Liver (tissue), 9 donors: ENCODE measurements around the gene TMEM117. TPM values are rescaled to one million over a fixed set of nuclear protein-coding genes. Genes with fewer than 3 reads are reported as not detected.

Source experiments
- DNase-seq: peaks from one replicate; pipeline ENCODE4 v3.0.0-alpha.2; 2017; ENCODE audit warnings: low spot score
- H3K27ac ChIP-seq, 2 donors: one replicate each; pipeline ENCODE4 v1.7.0; 2013; ENCODE audit warnings: inconsistent platforms in 2 of 2, low read length in 2 of 2, control low read depth in 1 of 2, low read depth in 1 of 2, mild to moderate bottlenecking in 1 of 2
- H3K27me3 ChIP-seq, 4 donors: one replicate each; pipeline versions ENCODE4 v1.6.1 to v1.7.0; 2013; ENCODE audit warnings: low read length in 3 of 4, inconsistent platforms in 1 of 4, mild to moderate bottlenecking in 1 of 4, moderate library complexity in 1 of 4; ENCODE audit not compliant: control insufficient read depth in 4 of 4, insufficient read depth in 4 of 4
- H3K36me3 ChIP-seq, 4 donors: one replicate each; pipeline versions ENCODE4 v1.6.1 to v1.7.0; 2013; ENCODE audit warnings: low read length in 3 of 4, mild to moderate bottlenecking in 3 of 4, low read depth in 1 of 4, moderate library complexity in 1 of 4; ENCODE audit not compliant: control insufficient read depth in 4 of 4, insufficient read depth in 3 of 4
- H3K4me1 ChIP-seq, 4 donors: one replicate each; pipeline versions ENCODE4 v1.6.1 to v1.7.0; 2013; ENCODE audit warnings: low read length in 3 of 4, mild to moderate bottlenecking in 3 of 4, moderate library complexity in 1 of 4; ENCODE audit not compliant: control insufficient read depth in 4 of 4, insufficient read depth in 4 of 4
- H3K4me3 ChIP-seq, 3 donors: one replicate each; pipeline versions ENCODE4 v1.6.1 to v1.7.0; 2013; ENCODE audit warnings: low read length in 3 of 3, control low read depth in 1 of 3, low read depth in 1 of 3, mild to moderate bottlenecking in 1 of 3
- H3K9ac ChIP-seq, 2 donors: one replicate each; pipeline ENCODE4 v1.7.0; 2013; ENCODE audit warnings: low read length in 2 of 2, mild to moderate bottlenecking in 2 of 2, moderate library complexity in 2 of 2, control low read depth in 1 of 2, low read depth in 1 of 2
- H3K9me3 ChIP-seq, 4 donors: one replicate each; pipeline versions ENCODE4 v1.6.1 to v1.7.0; 2013; ENCODE audit warnings: low read length in 3 of 4; ENCODE audit not compliant: control insufficient read depth in 4 of 4
- ATF3 ChIP-seq: IDR thresholded peaks from 2 replicates; pipeline ENCODE4 v1.6.1; 2016; ENCODE audit warnings: antibody characterized with exemption
- EGR1 ChIP-seq, 2 donors: IDR thresholded peaks; 2 replicates each; pipeline ENCODE4 v1.6.1; 2016 to 2018; ENCODE audit warnings: antibody characterized with exemption in 2 of 2, low read depth in 2 of 2
- FOXA1 ChIP-seq: IDR thresholded peaks from 2 replicates; pipeline ENCODE4 v1.6.1; 2016; ENCODE audit warnings: antibody characterized with exemption
- GABPA ChIP-seq, 2 donors: IDR thresholded peaks in 1 of 2; conservative IDR thresholded peaks in 1 of 2; 2 replicates each; pipeline ENCODE4 v1.6.1; 2016; ENCODE audit warnings: antibody characterized with exemption in 2 of 2, mild to moderate bottlenecking in 1 of 2, moderate library complexity in 1 of 2
- MAX ChIP-seq: IDR thresholded peaks from 2 replicates; pipeline ENCODE4 v1.6.1; 2016; ENCODE audit warnings: antibody characterized with exemption
- RAD21 ChIP-seq, 2 donors: IDR thresholded peaks; 2 replicates each; pipeline ENCODE4 v1.6.1; 2016; ENCODE audit warnings: antibody characterized with exemption in 2 of 2, mild to moderate bottlenecking in 2 of 2
- REST ChIP-seq: IDR thresholded peaks from 2 replicates; pipeline ENCODE4 v1.6.1; 2016; ENCODE audit warnings: antibody characterized with exemption, mild to moderate bottlenecking
- RXRA ChIP-seq, 2 donors: IDR thresholded peaks; 2 replicates each; pipeline ENCODE4 v1.6.1; 2017 to 2018; ENCODE audit warnings: antibody characterized with exemption in 2 of 2, mild to moderate bottlenecking in 1 of 2
- SP1 ChIP-seq: IDR thresholded peaks from 2 replicates; pipeline ENCODE4 v1.6.1; 2018; ENCODE audit warnings: antibody characterized with exemption, mild to moderate bottlenecking
- YY1 ChIP-seq: IDR thresholded peaks from 2 replicates; pipeline ENCODE4 v1.6.1; 2016; ENCODE audit warnings: antibody characterized with exemption, mild to moderate bottlenecking
- ZBTB33 ChIP-seq: IDR thresholded peaks from 2 replicates; pipeline ENCODE4 v1.6.1; 2016; ENCODE audit warnings: antibody characterized with exemption
- WGBS: extraction: QIAGEN DNeasy Blood & Tissue Kit; methylation state at CpG from one replicate; pipeline ENCODE4 v1.1.7; 2013; 5-methylcytosine and 5-hydroxymethylcytosine counted together
- polyA plus RNA-seq, 2 donors: library from polyadenylated mRNA; stranded (reverse) in 1 of 2; unstranded in 1 of 2; fragments of 200-250 nt in 1 of 2; fragments of >200 nt in 1 of 2; fragmentation: Nextera tagmentation in 1 of 2; extraction: Ambion mirVana in 1 of 2; gene quantifications; one replicate each; pipeline versions ENCODE4 v1.2.1 to v1.2.3, GENCODE V29; 2013 to 2015
- total RNA-seq, 2 donors: library from RNA; depleted of rRNA; stranded (reverse); fragments of >200 nt; gene quantifications; one replicate each; pipeline ENCODE4 v1.2.3, GENCODE V29; 2014
- donor health status: healthy.
- donor health status: healthy.
- donor health status: healthy.
- donor health status: healthy.
- donor health status: healthy.

The TMEM117 gene
- total and polyA plus RNA-seq, 4 donors: 2.0 to 5.9 (median 3.9) TPM

- no peak overlapping the region for H3K4me3 ChIP-seq
- DNase-seq: no peak
- H3K9me3 ChIP-seq: no peaks in the 10 kb centered on the region
- H3K4me1 ChIP-seq: no peaks in the 10 kb centered on the region
- no peaks in the 10 kb centered on the region for H3K27me3 ChIP-seq
- no peak overlapping the region for H3K9ac ChIP-seq
- no peaks in the 10 kb centered on the region for H3K36me3 ChIP-seq
- WGBS: 89% methylated on average over 1 of the region's 1 CpG
- no peak for TF ChIP-seq EGR1 (IDR thresholded peaks at IDR 0.05; ENCODE audit: low read depth in 2 of 2)
- H3K27ac ChIP-seq: no peak overlapping the region
These were observed 422.4 kb downstream of the TMEM117 start for GRCh38 chr12:44258246-44258645.

GRCh38 chr12:44259890-44260289 is 424.0 kb downstream of the TMEM117 start:
- no peak for TF ChIP-seq ZBTB33
- no peak for TF ChIP-seq SP1
- TF ChIP-seq RXRA (IDR thresholded peaks at IDR 0.05): no peak
- DNase-seq: no peak
- Histone ChIP-seq H3K4me1 (no peaks in the 10 kb centered on the region), H3K36me3 (no peaks in the 10 kb centered on the region), H3K4me3 (no peak overlapping the region), H3K9me3 (no peaks in the 10 kb centered on the region), H3K9ac (no peak overlapping the region), H3K27me3 (no peaks in the 10 kb centered on the region), H3K27ac (no peak overlapping the region)
- WGBS: 97% methylated on average over 6 of the region's 6 CpGs

- 96% methylated on average over 1 of the region's 1 CpG for WGBS
- Histone ChIP-seq H3K9ac (no peak overlapping the region), H3K9me3 (no peaks in the 10 kb centered on the region), H3K4me3 (no peak overlapping the region), H3K27ac (no peak overlapping the region), H3K36me3 (no peaks in the 10 kb centered on the region), H3K27me3 (no peaks in the 10 kb centered on the region), H3K4me1 (no peaks in the 10 kb centered on the region)
- no peak for DNase-seq
- TF ChIP-seq RAD21 (IDR thresholded peaks at IDR 0.05): no peak
- TF ChIP-seq YY1: no peak
- TF ChIP-seq GABPA (IDR thresholded peaks at IDR 0.05 in 1 of 2, conservative IDR thresholded peaks at IDR 0.05 in 1 of 2): no peak
- no peak for TF ChIP-seq FOXA1
- no peak for TF ChIP-seq EGR1 (IDR thresholded peaks at IDR 0.05; ENCODE audit: low read depth in 2 of 2)
- no peak for TF ChIP-seq MAX
- TF ChIP-seq ATF3: no peak
- TF ChIP-seq RXRA (IDR thresholded peaks at IDR 0.05): no peak
- TF ChIP-seq REST: no peak
- no peak for TF ChIP-seq SP1
These were observed 424.7 kb downstream of the TMEM117 start for GRCh38 chr12:44260581-44260980.
